Measurements from ENCODE around the gene SQSTM1. TPM values are rescaled to one million over a fixed set of nuclear protein-coding genes. Genes with fewer than 3 reads are reported as not detected.

Gene SQSTM1
- total and polyA plus RNA-seq, 4 donors, result 127 to 330 (median 256) TPM

- Histone ChIP-seq H3K4me3 (ENCODE audit: low read depth in 1 of 3, low read length in 3 of 3) (no peak overlapping the region), H3K27me3 (ENCODE audit: control insufficient read depth in 4 of 4, insufficient read depth in 4 of 4, low read length in 3 of 4) (no peaks in the 10 kb centered on the region), H3K36me3 (ENCODE audit: control insufficient read depth in 4 of 4, insufficient read depth in 3 of 4, low read depth in 1 of 4, low read length in 3 of 4) (no peaks in the 10 kb centered on the region), H3K27ac (ENCODE audit: low read depth in 1 of 2, low read length in 2 of 2) (peak overlapping the region; percentile 54 to 57), H3K9ac (ENCODE audit: low read depth in 1 of 2, low read length in 2 of 2) (no peak overlapping the region), H3K4me1 (ENCODE audit: control insufficient read depth in 4 of 4, insufficient read depth in 4 of 4, low read length in 3 of 4) (peaks cover 11 to 36% (median 19%) of the 10 kb centered on the region in 4 donors), H3K9me3 (ENCODE audit: control insufficient read depth in 4 of 4, low read length in 3 of 4) (no peaks in the 10 kb centered on the region)
- WGBS, result 42% methylated on average over 5 of the region's 5 CpGs
- TF ChIP-seq SP1 (IDR thresholded peaks at IDR 0.05) (peak; percentile 99), RXRA (IDR thresholded peaks at IDR 0.05) (peak; percentile 94 to 95), MAX (IDR thresholded peaks at IDR 0.05) (peak; percentile 67), HNF4G (IDR thresholded peaks at IDR 0.05) (peak; percentile 98), JUND (IDR thresholded peaks at IDR 0.05) (peak; percentile 71 to 84), FOXA1 (IDR thresholded peaks at IDR 0.05) (peak; percentile 65), RAD21 (IDR thresholded peaks at IDR 0.05) (peak; percentile 71 to 72), FOXA2 (IDR thresholded peaks at IDR 0.05) (peak; percentile 66), HNF4A (conservative IDR thresholded peaks at IDR 0.05) (peak; percentile 100), REST (IDR thresholded peaks at IDR 0.05) (peak; percentile 89), EGR1 (IDR thresholded peaks at IDR 0.05; ENCODE audit: low read depth in 2 of 2) (peak in 1 of 2 donors; percentile 46), CTCF (IDR thresholded peaks at IDR 0.05; ENCODE audit: low read depth, low read length, missing input control) (no peak), NR2F2 (IDR thresholded peaks at IDR 0.05) (peak; percentile 31), GABPA (IDR thresholded peaks at IDR 0.05 in 1 of 2, conservative IDR thresholded peaks at IDR 0.05 in 1 of 2) (peak in 1 of 2 donors; percentile 35), TAF1 (conservative IDR thresholded peaks at IDR 0.05) (peak; percentile 53), ZBTB33 (IDR thresholded peaks at IDR 0.05) (peak; percentile 77), YY1 (IDR thresholded peaks at IDR 0.05) (peak; percentile 62)
- TF ChIP-seq, protein P1, sequence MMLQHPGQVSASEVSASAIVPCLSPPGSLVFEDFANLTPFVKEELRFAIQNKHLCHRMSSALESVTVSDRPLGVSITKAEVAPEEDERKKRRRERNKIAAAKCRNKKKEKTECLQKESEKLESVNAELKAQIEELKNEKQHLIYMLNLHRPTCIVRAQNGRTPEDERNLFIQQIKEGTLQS (IDR thresholded peaks at IDR 0.05), result no peak
- DNase-seq (ENCODE audit: low spot score), result no peak
Measured at GRCh38 chr5:179812997-179813607, 7.6 kb upstream of the SQSTM1 start.

Measured in liver (tissue), 9 donors.